ENCODE data around the gene PCF11.

- no peak for TF ChIP-seq NR2C2 (CRISPR knock-in tag; IDR thresholded peaks at IDR 0.05)
- TF ChIP-seq CBFB (CRISPR knock-in tag; IDR thresholded peaks at IDR 0.05; ENCODE audit: low read depth), result no peak
- TF ChIP-seq SP1 (CRISPR knock-in tag; conservative IDR thresholded peaks at IDR 0.05), result no peak
- no peak for TF ChIP-seq ETV6 (CRISPR knock-in tag; IDR thresholded peaks at IDR 0.05)
- TF ChIP-seq, protein P1, sequence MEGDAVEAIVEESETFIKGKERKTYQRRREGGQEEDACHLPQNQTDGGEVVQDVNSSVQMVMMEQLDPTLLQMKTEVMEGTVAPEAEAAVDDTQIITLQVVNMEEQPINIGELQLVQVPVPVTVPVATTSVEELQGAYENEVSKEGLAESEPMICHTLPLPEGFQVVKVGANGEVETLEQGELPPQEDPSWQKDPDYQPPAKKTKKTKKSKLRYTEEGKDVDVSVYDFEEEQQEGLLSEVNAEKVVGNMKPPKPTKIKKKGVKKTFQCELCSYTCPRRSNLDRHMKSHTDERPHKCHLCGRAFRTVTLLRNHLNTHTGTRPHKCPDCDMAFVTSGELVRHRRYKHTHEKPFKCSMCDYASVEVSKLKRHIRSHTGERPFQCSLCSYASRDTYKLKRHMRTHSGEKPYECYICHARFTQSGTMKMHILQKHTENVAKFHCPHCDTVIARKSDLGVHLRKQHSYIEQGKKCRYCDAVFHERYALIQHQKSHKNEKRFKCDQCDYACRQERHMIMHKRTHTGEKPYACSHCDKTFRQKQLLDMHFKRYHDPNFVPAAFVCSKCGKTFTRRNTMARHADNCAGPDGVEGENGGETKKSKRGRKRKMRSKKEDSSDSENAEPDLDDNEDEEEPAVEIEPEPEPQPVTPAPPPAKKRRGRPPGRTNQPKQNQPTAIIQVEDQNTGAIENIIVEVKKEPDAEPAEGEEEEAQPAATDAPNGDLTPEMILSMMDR (IDR thresholded peaks at IDR 0.05), result no peak
- TF ChIP-seq NR3C1 (CRISPR knock-in tag; conservative IDR thresholded peaks at IDR 0.05; ENCODE audit: low read depth), result no peak
- no peak for TF ChIP-seq ESRRA (CRISPR knock-in tag; IDR thresholded peaks at IDR 0.05; ENCODE audit: borderline replicate concordance)
- TF ChIP-seq ZNF416 (CRISPR knock-in tag; IDR thresholded peaks at IDR 0.05), result no peak
- no peak for TF ChIP-seq IRF2 (CRISPR knock-in tag; IDR thresholded peaks at IDR 0.05; ENCODE audit: borderline replicate concordance, low read depth)
- TF ChIP-seq, protein P2, sequence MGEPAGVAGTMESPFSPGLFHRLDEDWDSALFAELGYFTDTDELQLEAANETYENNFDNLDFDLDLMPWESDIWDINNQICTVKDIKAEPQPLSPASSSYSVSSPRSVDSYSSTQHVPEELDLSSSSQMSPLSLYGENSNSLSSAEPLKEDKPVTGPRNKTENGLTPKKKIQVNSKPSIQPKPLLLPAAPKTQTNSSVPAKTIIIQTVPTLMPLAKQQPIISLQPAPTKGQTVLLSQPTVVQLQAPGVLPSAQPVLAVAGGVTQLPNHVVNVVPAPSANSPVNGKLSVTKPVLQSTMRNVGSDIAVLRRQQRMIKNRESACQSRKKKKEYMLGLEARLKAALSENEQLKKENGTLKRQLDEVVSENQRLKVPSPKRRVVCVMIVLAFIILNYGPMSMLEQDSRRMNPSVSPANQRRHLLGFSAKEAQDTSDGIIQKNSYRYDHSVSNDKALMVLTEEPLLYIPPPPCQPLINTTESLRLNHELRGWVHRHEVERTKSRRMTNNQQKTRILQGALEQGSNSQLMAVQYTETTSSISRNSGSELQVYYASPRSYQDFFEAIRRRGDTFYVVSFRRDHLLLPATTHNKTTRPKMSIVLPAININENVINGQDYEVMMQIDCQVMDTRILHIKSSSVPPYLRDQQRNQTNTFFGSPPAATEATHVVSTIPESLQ (CRISPR knock-in tag; IDR thresholded peaks at IDR 0.05), result no peak
Measured at GRCh38 chr11:83150450-83150849, 6.5 kb upstream of the PCF11 start.
